Measurements from ENCODE around the gene PXDN.

Gene PXDN

GRCh38 chr2:1670636-1671035 lies 73.7 kb downstream of the PXDN start:
- TF ChIP-seq, protein P1, sequence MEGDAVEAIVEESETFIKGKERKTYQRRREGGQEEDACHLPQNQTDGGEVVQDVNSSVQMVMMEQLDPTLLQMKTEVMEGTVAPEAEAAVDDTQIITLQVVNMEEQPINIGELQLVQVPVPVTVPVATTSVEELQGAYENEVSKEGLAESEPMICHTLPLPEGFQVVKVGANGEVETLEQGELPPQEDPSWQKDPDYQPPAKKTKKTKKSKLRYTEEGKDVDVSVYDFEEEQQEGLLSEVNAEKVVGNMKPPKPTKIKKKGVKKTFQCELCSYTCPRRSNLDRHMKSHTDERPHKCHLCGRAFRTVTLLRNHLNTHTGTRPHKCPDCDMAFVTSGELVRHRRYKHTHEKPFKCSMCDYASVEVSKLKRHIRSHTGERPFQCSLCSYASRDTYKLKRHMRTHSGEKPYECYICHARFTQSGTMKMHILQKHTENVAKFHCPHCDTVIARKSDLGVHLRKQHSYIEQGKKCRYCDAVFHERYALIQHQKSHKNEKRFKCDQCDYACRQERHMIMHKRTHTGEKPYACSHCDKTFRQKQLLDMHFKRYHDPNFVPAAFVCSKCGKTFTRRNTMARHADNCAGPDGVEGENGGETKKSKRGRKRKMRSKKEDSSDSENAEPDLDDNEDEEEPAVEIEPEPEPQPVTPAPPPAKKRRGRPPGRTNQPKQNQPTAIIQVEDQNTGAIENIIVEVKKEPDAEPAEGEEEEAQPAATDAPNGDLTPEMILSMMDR (conservative IDR thresholded peaks at IDR 0.05; ENCODE audit: control insufficient read depth, insufficient read depth, low read depth, low read length) = no peak
- no peak overlapping the region for H3K4me3 ChIP-seq (ENCODE audit: control insufficient read depth, low read depth, low read length)
- no peak for DNase-seq (ENCODE audit: low read depth)

GRCh38 chr2:1665761-1666505 lies 78.4 kb downstream of the PXDN start:
- no peak for DNase-seq (ENCODE audit: low read depth)
- TF ChIP-seq, protein P1 (conservative IDR thresholded peaks at IDR 0.05; ENCODE audit: control insufficient read depth, insufficient read depth, low read depth, low read length) = no peak

DNA sequence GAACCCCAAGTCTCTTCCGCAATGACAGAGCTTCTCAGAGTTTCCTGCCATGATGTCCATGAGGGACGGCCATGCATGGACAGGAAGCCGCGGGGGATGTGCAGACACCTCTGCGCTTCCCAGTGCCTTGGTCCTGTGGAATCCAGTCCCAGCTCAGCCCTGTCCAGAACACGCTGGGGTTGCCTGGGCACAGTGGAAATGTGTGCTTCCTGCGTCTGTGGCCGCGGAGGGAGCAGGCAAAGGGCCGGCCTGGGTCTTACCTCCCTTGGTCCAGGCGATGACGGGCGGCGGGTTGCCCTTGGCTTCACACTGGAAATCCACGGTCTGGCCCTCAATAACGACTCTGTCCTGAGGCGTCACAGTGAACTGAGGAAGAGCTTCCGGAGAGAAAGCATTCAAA lies 79.6 kb downstream of the PXDN start:
- TF ChIP-seq, protein P1 (conservative IDR thresholded peaks at IDR 0.05; ENCODE audit: control insufficient read depth, insufficient read depth, low read depth, low read length) = no peak
- no peak for DNase-seq (ENCODE audit: low read depth)
- no peak overlapping the region for H3K4me3 ChIP-seq (ENCODE audit: control insufficient read depth, low read depth, low read length)

More at GRCh38 chr2:1665761-1666505, 78.4 kb downstream of the PXDN start:
- H3K4me3 ChIP-seq (ENCODE audit: control insufficient read depth, low read depth, low read length) = no peak overlapping the region

DNA sequence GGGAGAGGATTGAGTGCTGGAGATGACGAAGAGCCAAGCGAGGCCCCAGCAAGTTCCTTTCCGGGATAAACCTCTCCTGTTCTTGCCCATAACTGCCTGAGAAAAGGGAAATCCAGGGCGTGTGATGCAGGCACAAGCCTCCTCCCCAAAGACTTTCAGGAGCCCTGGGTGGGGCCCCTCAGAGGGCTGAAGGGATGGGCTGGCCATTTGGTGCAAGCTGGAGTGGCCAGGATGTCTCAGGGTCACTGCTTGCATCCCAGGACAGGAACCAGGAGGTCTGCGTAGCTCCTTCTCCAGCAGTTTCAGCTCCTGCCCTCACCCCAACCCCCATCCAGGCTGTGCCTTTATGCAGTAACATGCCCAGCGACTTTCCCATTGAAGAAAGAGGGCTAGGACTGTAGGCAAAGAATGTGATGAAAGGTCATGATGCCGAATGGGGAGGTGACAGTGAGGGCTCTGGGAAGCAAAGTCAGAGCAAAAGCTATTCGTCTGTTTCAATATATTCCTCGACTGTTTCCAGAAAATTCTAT lies 80.2 kb downstream of the PXDN start:
- DNase-seq (ENCODE audit: low read depth) = no peak
- H3K4me3 ChIP-seq (ENCODE audit: control insufficient read depth, low read depth, low read length) = no peak overlapping the region
- TF ChIP-seq, protein P1 (conservative IDR thresholded peaks at IDR 0.05; ENCODE audit: control insufficient read depth, insufficient read depth, low read depth, low read length) = no peak

DNA sequence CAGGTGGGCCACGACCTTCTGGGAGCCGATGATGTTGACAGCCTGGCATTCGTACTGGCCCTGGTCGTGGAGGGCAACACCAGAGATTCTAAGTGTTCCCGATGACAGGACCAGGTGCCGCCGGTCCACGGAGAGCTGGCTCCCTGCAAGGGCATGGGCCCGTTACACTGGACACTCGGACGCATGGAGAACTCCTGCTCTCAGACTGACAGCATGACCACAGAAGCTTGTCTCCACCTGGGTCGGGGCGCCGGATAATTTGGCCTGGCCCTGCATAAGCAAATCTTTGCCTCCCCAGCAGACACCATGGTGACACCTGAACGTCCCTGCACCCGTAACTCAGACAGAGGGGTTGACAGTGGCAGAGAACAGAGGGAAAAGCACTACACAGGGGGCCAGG lies 80.7 kb downstream of the PXDN start:
- TF ChIP-seq, protein P1 (conservative IDR thresholded peaks at IDR 0.05; ENCODE audit: control insufficient read depth, insufficient read depth, low read depth, low read length) = no peak
- H3K4me3 ChIP-seq (ENCODE audit: control insufficient read depth, low read depth, low read length) = no peak overlapping the region
- DNase-seq (ENCODE audit: low read depth) = no peak

DNA sequence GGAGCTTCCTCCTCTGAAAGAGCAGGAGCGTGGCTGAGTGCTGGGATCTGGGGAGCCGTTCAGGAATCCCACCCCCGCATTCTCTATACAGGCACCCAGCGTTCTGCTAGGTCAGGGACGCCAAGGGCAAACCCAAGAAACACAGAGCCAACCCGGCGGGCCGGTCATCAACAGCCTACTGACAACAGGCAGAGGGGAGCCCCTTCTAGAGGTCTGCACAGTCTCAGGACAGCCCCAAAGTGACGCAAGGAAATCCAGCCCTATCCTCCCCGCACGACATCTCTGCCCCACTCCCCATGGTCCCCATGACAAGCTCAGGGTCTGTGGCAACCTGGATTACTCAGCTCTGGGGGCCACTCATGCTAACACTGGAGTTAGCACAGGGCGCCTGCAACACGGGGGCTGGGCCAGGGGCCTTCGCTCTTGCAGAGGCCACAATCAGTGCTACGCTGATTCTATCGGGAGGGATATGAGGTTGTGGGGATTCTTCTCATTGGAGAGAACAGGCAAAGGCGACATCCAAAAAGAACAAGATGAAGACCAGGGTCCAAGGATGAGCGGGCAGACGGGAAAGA lies 81.6 kb downstream of the PXDN start:
- H3K4me3 ChIP-seq (ENCODE audit: control insufficient read depth, low read depth, low read length) = no peak overlapping the region
- TF ChIP-seq, protein P1 (conservative IDR thresholded peaks at IDR 0.05; ENCODE audit: control insufficient read depth, insufficient read depth, low read depth, low read length) = no peak
- no peak for DNase-seq (ENCODE audit: low read depth)
